ENCODE results near the gene SLC22A1. TPM values are rescaled to one million over a fixed set of nuclear protein-coding genes. Genes with fewer than 3 reads are reported as not detected.
A peak's percentile ranks its signal among the peaks of the same experiment; 100 is the strongest.

The SLC22A1 gene
- total RNA-seq, 2 donors from 2014 or later, result 1.2 to 1.6 TPM

- H3K36me3 ChIP-seq, result no peaks in the 10 kb centered on the region
- no peak overlapping the region for H3K4me3 ChIP-seq
- DNase-seq (ENCODE audit: low spot score) (no peak), ATAC-seq (ENCODE audit: insufficient number of reproducible peaks, low FRiP score, low read depth) (no peak)
- H3K27me3 ChIP-seq (replicated peaks; ENCODE audit: insufficient read depth), result no peaks in the 10 kb centered on the region
- no peaks in the 10 kb centered on the region for H3K9me3 ChIP-seq
- peaks cover 4 to 18% of the 10 kb centered on the region in 2 donors for H3K4me1 ChIP-seq (ENCODE audit: control insufficient read depth in 1 of 2, low read depth in 2 of 2)
- H3K27ac ChIP-seq, result no peak overlapping the region
- no peak for TF ChIP-seq CTCF (IDR thresholded peaks at IDR 0.05)
These were observed 9.3 kb downstream of the SLC22A1 start for GRCh38 chr6:160130729-160131484.

GRCh38 chr6:160131636-160132296, 10.2 kb downstream of the SLC22A1 start:
- peaks cover 4 to 18% of the 10 kb centered on the region in 2 donors for H3K4me1 ChIP-seq (ENCODE audit: control insufficient read depth in 1 of 2, low read depth in 2 of 2)
- peak overlapping the region; percentile 19 to 33 for H3K27ac ChIP-seq
- ATAC-seq (ENCODE audit: insufficient number of reproducible peaks, low FRiP score, low read depth) (no peak), DNase-seq (ENCODE audit: low spot score) (no peak)
- no peak overlapping the region for H3K4me3 ChIP-seq
- no peaks in the 10 kb centered on the region for H3K9me3 ChIP-seq
- no peak for TF ChIP-seq CTCF (IDR thresholded peaks at IDR 0.05)
- no peaks in the 10 kb centered on the region for H3K36me3 ChIP-seq
- no peaks in the 10 kb centered on the region for H3K27me3 ChIP-seq (replicated peaks; ENCODE audit: insufficient read depth)

- Histone ChIP-seq H3K4me3 (no peak overlapping the region), H3K36me3 (no peaks in the 10 kb centered on the region), H3K9me3 (no peaks in the 10 kb centered on the region), H3K27ac (peak overlapping the region; percentile 19 to 33), H3K4me1 (ENCODE audit: control insufficient read depth in 1 of 2, low read depth in 2 of 2) (peaks cover 4 to 18% of the 10 kb centered on the region in 2 donors), H3K27me3 (replicated peaks; ENCODE audit: insufficient read depth) (no peaks in the 10 kb centered on the region)
- no peak for ATAC-seq (ENCODE audit: insufficient number of reproducible peaks, low FRiP score, low read depth)
- TF ChIP-seq CTCF (IDR thresholded peaks at IDR 0.05), result no peak
- DNase-seq (ENCODE audit: low spot score), result no peak
These were observed 10.7 kb downstream of the SLC22A1 start for GRCh38 chr6:160132297-160132637.

GRCh38 chr6:160132776-160133338, 11.2 kb downstream of the SLC22A1 start:
- peak overlapping the region; percentile 19 to 33 for H3K27ac ChIP-seq
- no peak for TF ChIP-seq CTCF (IDR thresholded peaks at IDR 0.05)
- H3K27me3 ChIP-seq (replicated peaks; ENCODE audit: insufficient read depth), result no peaks in the 10 kb centered on the region
- no peaks in the 10 kb centered on the region for H3K36me3 ChIP-seq
- ATAC-seq (ENCODE audit: insufficient number of reproducible peaks, low FRiP score, low read depth), result no peak
- H3K4me1 ChIP-seq (ENCODE audit: control insufficient read depth in 1 of 2, low read depth in 2 of 2), result peaks cover 4 to 18% of the 10 kb centered on the region in 2 donors
- H3K9me3 ChIP-seq, result no peaks in the 10 kb centered on the region
- no peak overlapping the region for H3K4me3 ChIP-seq
- DNase-seq (ENCODE audit: low spot score), result no peak

Measured in thoracic aorta (tissue), 2 donors.